Epidermal melanocyte (primary cell): ENCODE results near the gene NME7.
"Not testable (repeated sequence)": the region's sequence is repeated elsewhere in the genome, so short reads cannot be mapped to it uniquely, and the experiment has no call there.

Experiments
- DNase-seq: peaks from one replicate; pipeline ENCODE4 v3.0.0; 2011; ENCODE audit warnings: low spot score; ENCODE audit not compliant: insufficient read length

The NME7 gene, protein sequence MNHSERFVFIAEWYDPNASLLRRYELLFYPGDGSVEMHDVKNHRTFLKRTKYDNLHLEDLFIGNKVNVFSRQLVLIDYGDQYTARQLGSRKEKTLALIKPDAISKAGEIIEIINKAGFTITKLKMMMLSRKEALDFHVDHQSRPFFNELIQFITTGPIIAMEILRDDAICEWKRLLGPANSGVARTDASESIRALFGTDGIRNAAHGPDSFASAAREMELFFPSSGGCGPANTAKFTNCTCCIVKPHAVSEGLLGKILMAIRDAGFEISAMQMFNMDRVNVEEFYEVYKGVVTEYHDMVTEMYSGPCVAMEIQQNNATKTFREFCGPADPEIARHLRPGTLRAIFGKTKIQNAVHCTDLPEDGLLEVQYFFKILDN

GRCh38 chr1:169367686-169368405 lies at the start of gene NME7, which contains the start of gene BLZF1:
Gene NME7, minus strand, starts transcription at chr1:169367797. Its CDS starts 87 bp downstream, at chr1:169367710.
Gene BLZF1, plus strand, starts transcription at chr1:169368195. Its CDS starts 1,328 bp downstream, at chr1:169369523.
- DNase-seq = peak; percentile 80

- DNase-seq = no peak
Observed at GRCh38 chr1:169414952-169415351, 47.4 kb upstream of the NME7 start.

GRCh38 chr1:169408340-169408739 lies 40.7 kb upstream of the NME7 start:
- not testable (repeated sequence) for DNase-seq

GRCh38 chr1:169402578-169402977 lies 35.0 kb upstream of the NME7 start:
- DNase-seq = not testable (repeated sequence)

- DNase-seq = no peak
Observed at GRCh38 chr1:169395955-169396354, 28.4 kb upstream of the NME7 start.

DNA sequence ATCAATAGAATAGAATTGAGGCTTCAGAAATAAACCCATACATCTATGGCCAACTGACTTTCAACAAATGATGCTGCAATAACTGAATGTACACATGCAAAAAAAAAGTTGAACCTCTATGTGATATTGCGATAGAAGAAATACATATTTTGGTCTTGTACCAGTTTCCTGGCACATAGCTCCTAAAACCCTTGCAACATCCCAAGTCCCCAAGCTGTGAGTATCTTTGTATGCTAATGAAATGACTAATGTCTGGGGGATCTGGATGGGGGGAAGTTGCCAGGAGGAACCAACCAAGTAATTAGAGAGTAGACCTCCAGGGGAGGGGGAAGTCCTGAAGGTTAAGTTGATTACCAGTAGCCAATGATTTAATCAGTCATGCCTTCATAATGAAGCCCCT lies 24.8 kb upstream of the NME7 start:
- no peak for DNase-seq

DNA sequence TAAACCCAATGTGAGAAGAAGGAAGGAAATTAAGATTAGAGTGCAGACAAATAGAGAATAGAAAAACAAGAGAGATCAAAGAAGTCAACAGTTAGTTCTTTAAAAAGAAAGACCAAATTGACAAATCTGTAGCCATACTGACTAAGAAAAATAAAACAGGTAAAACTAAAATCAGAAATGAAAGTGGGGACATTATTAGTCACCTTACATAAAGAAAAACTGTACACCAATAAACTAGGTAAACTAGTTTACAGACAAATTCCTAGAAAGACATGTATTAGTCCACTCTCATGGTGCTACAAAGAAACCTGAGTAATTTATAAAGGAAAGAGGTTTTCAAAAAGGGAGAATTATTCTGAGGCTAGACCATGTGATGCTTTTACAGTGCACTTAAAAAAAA lies 22.7 kb upstream of the NME7 start:
- no peak for DNase-seq

DNA sequence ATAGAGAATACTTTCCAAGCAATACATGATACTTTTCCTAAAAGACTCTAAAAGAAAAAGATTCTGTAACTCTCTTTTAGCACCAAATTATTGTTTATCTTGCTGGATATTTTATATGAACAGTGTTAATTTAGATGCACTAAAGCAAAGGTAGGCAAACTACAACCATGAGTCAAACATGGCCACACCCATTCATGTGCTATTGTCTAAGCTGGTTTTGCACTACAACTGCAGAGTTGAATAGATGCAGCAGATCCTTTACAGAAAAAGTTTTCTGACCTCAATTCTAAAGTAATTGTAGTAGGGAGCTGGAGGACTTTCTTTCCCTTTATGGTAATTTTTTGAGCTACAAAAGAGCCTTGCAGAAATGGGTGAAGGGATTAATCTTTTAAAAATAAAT lies 19.8 kb upstream of the NME7 start:
- no peak for DNase-seq

GRCh38 chr1:169383449-169383848 lies 15.9 kb upstream of the NME7 start:
- no peak for DNase-seq

- no peak for DNase-seq
Observed at GRCh38 chr1:169381162-169381561, 13.6 kb upstream of the NME7 start.

GRCh38 chr1:169371404-169371803 lies 3.8 kb upstream of the NME7 start:
- no peak for DNase-seq

- DNase-seq = peak; percentile 12
Observed at GRCh38 chr1:169368406-169368769, 791 bp upstream of the NME7 start.

DNA sequence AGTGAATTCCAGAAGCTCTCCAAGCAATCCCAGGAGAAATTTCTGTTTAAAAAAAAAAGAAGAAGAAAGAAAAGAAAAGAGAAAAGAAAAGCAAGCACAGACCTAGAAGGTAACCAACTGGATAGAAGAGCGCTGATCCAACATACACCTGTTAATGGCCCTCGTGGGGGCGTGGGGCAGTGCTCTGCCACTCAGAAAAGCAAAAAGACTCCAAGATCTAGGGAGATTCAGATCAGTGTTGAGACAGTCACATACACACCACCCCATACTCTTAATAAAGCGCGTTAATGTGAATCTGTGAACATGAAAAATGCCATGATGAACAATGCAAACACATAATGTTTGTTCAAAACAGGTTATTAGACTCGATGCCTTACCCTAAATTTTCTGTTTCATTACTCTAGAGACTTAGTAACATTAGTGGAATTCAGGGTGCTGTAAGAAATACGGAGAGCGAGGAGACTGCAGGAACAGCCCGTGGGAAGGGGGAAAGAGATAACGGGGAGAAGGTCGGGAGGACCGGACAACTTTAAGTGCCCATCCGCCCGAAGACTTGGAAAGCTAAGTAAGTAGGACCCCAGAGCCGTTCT lies 406 bp downstream of the NME7 start:
- no peak for DNase-seq

DNA sequence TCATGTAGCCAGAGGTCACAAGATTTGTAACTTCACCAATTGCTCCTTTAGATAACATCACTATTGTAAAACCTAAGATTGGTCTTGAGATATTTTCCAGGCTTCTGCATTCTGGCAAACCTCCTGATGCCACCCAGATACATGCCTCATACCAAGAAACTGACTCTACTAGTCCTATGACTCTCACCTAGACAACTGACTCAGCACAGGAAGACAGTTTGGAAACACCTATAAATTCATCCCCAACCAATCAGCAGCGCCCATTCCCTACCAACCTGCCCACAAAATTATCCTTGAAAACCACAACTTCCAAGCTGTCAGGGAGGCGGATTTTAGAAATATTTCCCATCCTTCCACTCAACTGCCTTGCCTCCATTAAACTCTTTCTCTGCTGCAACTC lies 2.6 kb downstream of the NME7 start:
- DNase-seq = no peak

- no peak for DNase-seq
Observed at GRCh38 chr1:169363046-169363730, 4.4 kb downstream of the NME7 start.

DNA sequence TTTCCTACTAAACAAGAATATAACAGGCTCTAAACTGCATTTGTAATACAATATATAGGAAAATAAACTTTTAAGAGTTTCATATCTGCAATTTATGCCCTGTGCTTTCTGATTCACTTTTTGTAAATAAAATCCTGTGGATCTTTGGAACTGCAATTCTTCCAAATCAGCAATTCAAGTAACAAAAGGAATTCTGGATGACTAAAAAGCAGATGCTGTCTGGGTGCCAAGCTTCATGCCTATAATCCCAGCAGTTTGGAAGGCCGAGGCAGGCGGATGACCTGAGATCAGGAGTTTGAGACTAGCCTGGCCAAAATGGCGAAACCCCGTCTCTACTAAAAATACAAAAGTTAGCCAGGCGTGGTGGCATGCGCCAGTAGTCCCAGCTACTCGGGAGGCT lies 6.3 kb downstream of the NME7 start:
- no peak for DNase-seq

DNA sequence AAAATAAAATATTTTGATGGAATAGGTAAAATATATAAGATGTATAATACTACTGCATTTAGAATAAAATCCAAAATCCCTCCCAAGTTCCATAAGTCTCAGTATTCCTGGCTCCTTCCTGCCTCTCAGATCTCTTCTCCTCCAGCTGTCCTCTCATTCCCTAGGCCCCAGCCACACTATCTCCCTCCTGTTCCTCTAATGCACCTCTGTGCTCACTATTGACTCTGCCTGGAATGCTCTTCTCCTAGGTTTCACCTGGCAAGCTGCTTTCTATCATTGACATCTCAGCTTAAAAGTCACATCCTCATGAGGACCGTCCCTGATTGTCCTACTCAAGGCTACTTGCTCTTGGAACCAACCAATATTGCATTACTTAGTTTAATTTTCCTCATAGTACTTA lies 7.2 kb downstream of the NME7 start:
- no peak for DNase-seq

- DNase-seq = no peak
Observed at GRCh38 chr1:169348383-169349036, 19.1 kb downstream of the NME7 start.

DNA sequence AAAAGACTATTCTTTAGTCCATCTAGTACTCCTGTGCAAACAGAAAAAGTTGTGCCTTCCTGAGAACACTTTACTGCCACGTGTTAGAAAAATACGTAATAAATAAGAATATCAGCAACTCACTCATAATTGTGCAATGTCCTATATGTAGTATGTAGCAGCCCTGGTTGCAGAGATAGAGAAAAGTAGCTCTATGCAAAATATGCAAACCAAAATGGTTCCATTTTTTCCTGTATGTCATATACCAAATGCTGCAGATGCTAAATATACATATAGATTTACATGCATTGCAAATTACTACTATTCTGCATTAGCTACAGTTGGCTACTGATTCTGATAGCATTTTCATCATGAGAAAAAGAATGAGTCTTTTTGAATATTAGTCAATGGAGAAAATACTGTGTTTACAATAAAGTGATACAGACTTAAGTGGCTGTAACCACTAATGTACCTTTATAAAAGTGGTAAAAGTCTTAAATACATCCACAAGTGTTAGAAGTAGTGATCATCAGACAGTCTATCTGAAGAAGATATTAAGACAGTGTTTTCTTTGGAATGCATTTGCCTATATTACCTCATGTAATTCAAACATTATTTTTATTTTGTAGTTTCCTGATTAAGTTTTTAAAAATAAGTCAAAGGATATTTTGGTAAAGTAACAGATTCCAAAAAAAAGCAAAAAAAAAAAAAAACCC lies 19.8 kb downstream of the NME7 start:
- DNase-seq = no peak

DNA sequence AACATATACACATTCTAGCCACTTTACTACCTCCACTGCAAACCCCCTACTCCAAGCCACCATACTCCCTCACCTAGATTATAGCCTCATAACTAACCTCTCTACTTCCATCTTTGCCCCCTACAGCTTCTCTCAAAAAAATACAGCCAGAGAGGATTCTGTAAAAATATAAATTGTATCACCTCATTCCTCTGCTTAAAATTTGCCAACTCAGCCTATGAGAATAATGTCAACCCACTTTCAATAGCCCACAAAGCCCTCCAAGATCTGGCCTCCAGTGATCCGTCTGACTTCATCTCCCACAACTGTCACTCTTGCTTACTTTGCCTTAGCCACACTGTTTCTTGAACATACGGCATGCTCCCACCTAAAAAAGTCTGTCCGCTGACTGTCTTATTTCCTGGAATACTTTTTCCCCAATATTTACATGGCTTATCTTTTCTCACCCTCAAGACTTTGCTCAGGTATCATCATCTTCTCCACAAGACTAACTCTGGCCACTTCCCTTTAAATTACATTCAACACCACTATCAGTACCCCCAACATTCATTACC lies 21.5 kb downstream of the NME7 start:
- no peak for DNase-seq
